HCT116 (cell line): ENCODE data around the gene APOL6. TPM values are rescaled to one million over a fixed set of nuclear protein-coding genes. Genes with fewer than 3 reads are reported as not detected.
A peak's percentile ranks its signal among the peaks of the same experiment; 100 is the strongest.

Source experiments
- ATAC-seq: fragments of 200-7000 bp; cut with Tn5 transposase; 2 replicates; pipeline ENCODE4 v1.9.1; 2020; ENCODE audit warnings: mild to moderate bottlenecking, moderate library complexity
- BruUV-seq: library from RNA; stranded (reverse); fragments of 400-500 nt; replicated peaks from 2 replicates; lab custom pipeline; 2021; lab: Mats Ljungman, UMichigan
- CTCF ChIA-PET: fragments of 300-600 bp; sonication (Branson Sonifier 250); formaldehyde crosslinking; loops from one replicate; lab custom pipeline; 2021; ENCODE audit warnings: antibody characterized with exemption; lab: Charles Lee
- POLR2A ChIA-PET: fragments of 300-600, 350-600 bp; sonication (Branson Sonifier 250); formaldehyde crosslinking; loops from one replicate; lab custom pipeline; 2021; ENCODE audit warnings: antibody characterized with exemption; lab: Charles Lee
- RAD21 ChIA-PET, 2 experiments: fragments of 300-600 bp; sonication (Branson Sonifier 250); formaldehyde crosslinking; loops; one replicate each; lab custom pipeline; 2023; ENCODE audit warnings: low total read pairs in 2 of 2; ENCODE audit not compliant: uncharacterized antibody in 2 of 2, unreplicated experiment in 2 of 2, low non-redundant PET in 1 of 2; lab: Charles Lee
- DNase-seq: peaks from one replicate; pipeline ENCODE4 v3.0.0-alpha.2; 2010; ENCODE audit warnings: low read depth, low spot score
- H2AFZ ChIP-seq: fragments of 200-600 bp; shearing (Covaris generic), sonication (generic); 2 replicates; pipeline ENCODE4 v1.6.1; 2017; ENCODE audit warnings: low read depth, mixed run types, mixed read lengths, antibody characterized with exemption, low read length; ENCODE audit not compliant: poor library complexity, severe bottlenecking
- H3K27ac ChIP-seq: 2 replicates; pipeline ENCODE4 v1.5.1; 2012; ENCODE audit warnings: low read depth, low read length
- H3K27me3 ChIP-seq: fragments of 200-600 bp; sonication (generic); 2 replicates; pipeline ENCODE4 v1.6.1; 2016; ENCODE audit warnings: mixed run types, low read length, mixed read lengths; ENCODE audit not compliant: insufficient read depth
- H3K36me3 ChIP-seq, 2 experiments: fragments of 200-500 bp in 1 of 2; fragments of 200-600 bp in 1 of 2; sonication (Bioruptor generic) in 1 of 2; sonication (generic) in 1 of 2; 2 replicates each; pipeline versions ENCODE4 v1.5.1 to v1.6.1; 2014 to 2016; ENCODE audit warnings: low read length in 2 of 2, inconsistent platforms in 1 of 2, mixed read lengths in 1 of 2, mixed run types in 1 of 2; ENCODE audit not compliant: insufficient read depth in 2 of 2, control insufficient read depth in 1 of 2
- H3K4me1 ChIP-seq, 2 experiments: fragments of 200-600 bp in 1 of 2; sonication (generic) in 1 of 2; 2 replicates each; pipeline versions ENCODE4 v1.5.1 to v1.6.1; 2012 to 2017; ENCODE audit warnings: low read length in 2 of 2, inconsistent platforms in 1 of 2, mild to moderate bottlenecking in 1 of 2, mixed read lengths in 1 of 2, mixed run types in 1 of 2, moderate library complexity in 1 of 2; ENCODE audit not compliant: insufficient read depth in 2 of 2, control insufficient read depth in 1 of 2
- H3K4me2 ChIP-seq: fragments of 200-600 bp; sonication (generic); 2 replicates; pipeline ENCODE4 v1.6.1; 2017; ENCODE audit warnings: mixed run types, low read length, mixed read lengths
- H3K4me3 ChIP-seq, 2 experiments: fragments of 200-600 bp in 1 of 2; sonication (generic) in 1 of 2; replicated peaks in 1 of 2; 2 replicates each; pipeline ENCODE4 v1.5.1; 2011 to 2016; ENCODE audit warnings: low read length in 2 of 2, control low read depth in 1 of 2, low read depth in 1 of 2, mild to moderate bottlenecking in 1 of 2, mixed read lengths in 1 of 2, mixed run types in 1 of 2
- H3K79me2 ChIP-seq: fragments of 200-600 bp; sonication (generic); 2 replicates; pipeline ENCODE4 v1.6.1; 2017; ENCODE audit warnings: mild to moderate bottlenecking, mixed run types, low read length, moderate library complexity, mixed read lengths; ENCODE audit not compliant: insufficient read depth
- H3K9ac ChIP-seq: fragments of 200-600 bp; sonication (generic); 2 replicates; pipeline ENCODE4 v1.6.1; 2016; ENCODE audit warnings: low read length, mixed read lengths
- H3K9me2 ChIP-seq: fragments of 200-600 bp; sonication (generic), shearing (Covaris generic); 2 replicates; pipeline ENCODE4 v1.6.1; 2017; ENCODE audit warnings: mixed run types, mild to moderate bottlenecking, moderate library complexity; ENCODE audit not compliant: insufficient read depth
- H3K9me3 ChIP-seq, 2 experiments: fragments of 200-500 bp in 1 of 2; fragments of 200-600 bp in 1 of 2; sonication (Bioruptor generic) in 1 of 2; sonication (generic) in 1 of 2; 2 replicates each; pipeline ENCODE4 v1.6.1; 2014 to 2017; ENCODE audit warnings: low read length in 2 of 2, mixed read lengths in 2 of 2, inconsistent platforms in 1 of 2, low read depth in 1 of 2, mild to moderate bottlenecking in 1 of 2, mixed run types in 1 of 2, moderate library complexity in 1 of 2; ENCODE audit not compliant: control insufficient read depth in 1 of 2, insufficient read depth in 1 of 2
- H4K20me1 ChIP-seq: fragments of 200-600 bp; sonication (generic), shearing (Covaris generic); 2 replicates; pipeline ENCODE4 v1.6.1; 2017; ENCODE audit warnings: mixed run types, mild to moderate bottlenecking, moderate library complexity; ENCODE audit not compliant: insufficient read depth
- CBX3 ChIP-seq: IDR thresholded peaks from 2 replicates; pipeline ENCODE4 v1.6.1; 2012; ENCODE audit warnings: low read depth
- CEBPB ChIP-seq: IDR thresholded peaks from 2 replicates; pipeline ENCODE4 v1.6.1; 2012; ENCODE audit warnings: low read depth
- CTCF ChIP-seq, 3 experiments: fragments of 200-600 bp in 1 of 3; sonication (generic) in 1 of 3; IDR thresholded peaks in 2 of 3; conservative IDR thresholded peaks in 1 of 3; 2 replicates each; pipeline ENCODE4 v1.5.1; 2012 to 2017; ENCODE audit warnings: low read depth in 2 of 3, low read length in 2 of 3, antibody characterized with exemption in 1 of 3, borderline replicate concordance in 1 of 3, control low read depth in 1 of 3, mild to moderate bottlenecking in 1 of 3, mixed read lengths in 1 of 3, mixed run types in 1 of 3, moderate library complexity in 1 of 3; ENCODE audit not compliant: insufficient read depth in 1 of 3
- EGR1 ChIP-seq: IDR thresholded peaks from 2 replicates; pipeline ENCODE4 v1.6.1; 2012; ENCODE audit warnings: low read depth
- ELF1 ChIP-seq: IDR thresholded peaks from 2 replicates; pipeline ENCODE4 v1.6.1; 2012; ENCODE audit warnings: low read depth, borderline replicate concordance
- EZH2 ChIP-seq: fragments of 200-600 bp; sonication (generic); IDR thresholded peaks from 2 replicates; pipeline ENCODE4 v1.6.1; 2017; ENCODE audit warnings: antibody characterized with exemption, mixed run types
- FOSL1 ChIP-seq: IDR thresholded peaks from 2 replicates; pipeline ENCODE4 v1.6.1; 2012; ENCODE audit warnings: low read depth
- JUND ChIP-seq: IDR thresholded peaks from 2 replicates; pipeline ENCODE4 v1.6.1; 2012
- MAX ChIP-seq: IDR thresholded peaks from 2 replicates; pipeline ENCODE4 v1.6.1; 2012
- RAD21 ChIP-seq: IDR thresholded peaks from 2 replicates; pipeline ENCODE4 v1.6.1; 2012; ENCODE audit warnings: low read depth, mild to moderate bottlenecking
- YY1 ChIP-seq: IDR thresholded peaks from 2 replicates; pipeline ENCODE4 v1.6.1; 2011; ENCODE audit warnings: low read length, low read depth, moderate library complexity, mild to moderate bottlenecking; ENCODE audit not compliant: insufficient replicate concordance; ENCODE audit errors: extremely low read depth
- ZFX ChIP-seq: fragments of 450-650 bp; IDR thresholded peaks from 2 replicates; pipeline ENCODE4 v1.6.1; 2017
- ZNF274 ChIP-seq: fragments of 200-500 bp; sonication (Bioruptor generic); IDR thresholded peaks from 2 replicates; pipeline ENCODE4 v1.6.1; 2014; ENCODE audit warnings: mild to moderate bottlenecking, low read depth, low read length, inconsistent platforms
- intact Hi-C: fragments of 100-400 bp; cut with micrococcal nuclease; formaldehyde crosslinking; loops from 2 replicates; pipeline ENCODE4 v1.10.0; 2022
- total RNA-seq: library from RNA; stranded (reverse); gene quantifications from one replicate; pipeline ENCODE4 v1.2.1, GENCODE V29; 2021; ENCODE audit not compliant: unreplicated experiment
- TF ChIP-seq, protein P1 (sequence below): IDR thresholded peaks from 2 replicates; pipeline ENCODE4 v1.6.1; 2012

APOL6 gene
- total RNA-seq, 1 experiment from 2014 or later, result 0.84 TPM

DNA sequence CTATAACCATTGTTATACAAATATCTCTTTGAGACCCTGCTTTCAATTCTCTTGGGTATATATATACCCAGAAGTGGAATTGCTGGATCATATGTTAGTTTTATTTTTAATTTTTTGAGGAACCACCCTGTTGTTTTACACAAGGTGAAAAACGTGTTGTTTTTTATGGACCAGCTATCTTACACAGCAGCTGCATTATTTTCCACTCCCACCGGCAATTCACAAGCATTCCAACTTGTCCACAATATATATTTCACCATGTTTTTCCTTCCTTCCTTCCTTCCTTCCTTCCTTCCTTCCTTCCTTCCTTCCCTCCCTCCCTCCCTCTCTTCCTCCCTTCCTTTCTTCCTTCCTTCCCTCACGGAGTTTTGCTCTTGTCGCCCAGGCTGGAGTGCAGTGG is 63.1 kb downstream of the APOL6 start:
- H3K4me3 ChIP-seq, result no peak overlapping the region
- H3K27me3 ChIP-seq, result no peaks in the 10 kb centered on the region
- DNase-seq (no peak), ATAC-seq (no peak)
- H3K79me2 ChIP-seq, result no peaks in the 10 kb centered on the region
- intact Hi-C loops, result no loop called here
- H3K9me3 ChIP-seq, result no peaks in the 10 kb centered on the region; a peak in 2 of 4 replicates
- CTCF ChIA-PET, result no interaction called here
- BruUV-seq, result no TSS peak
- RAD21 ChIA-PET, result no interaction called here
- H4K20me1 ChIP-seq, result no peaks in the 10 kb centered on the region
- no peaks in the 10 kb centered on the region for H3K36me3 ChIP-seq
- no peak overlapping the region for H2AFZ ChIP-seq
- H3K9me2 ChIP-seq, result no peaks in the 10 kb centered on the region
- no peak overlapping the region for H3K4me2 ChIP-seq
- TF ChIP-seq EGR1 (no peak), MAX (no peak), CBX3 (no peak), YY1 (no peak), RAD21 (no peak)
- H3K9ac ChIP-seq, result no peak overlapping the region
- H3K4me1 ChIP-seq, result no peaks in the 10 kb centered on the region
- POLR2A ChIA-PET, result no interaction called here
- no peak overlapping the region for H3K27ac ChIP-seq

GRCh38 chr22:35712672-35713071 is 64.4 kb downstream of the APOL6 start:
- ChIA-PET CTCF (no interaction called here), RAD21 (no interaction called here), POLR2A (no interaction called here)
- no peaks in the 10 kb centered on the region; a peak in 2 of 4 replicates for H3K9me3 ChIP-seq
- intact Hi-C loops, result no loop called here
- H3K27ac ChIP-seq, result no peak overlapping the region
- no peaks in the 10 kb centered on the region for H3K4me1 ChIP-seq
- no peak overlapping the region for H3K4me2 ChIP-seq
- H3K9ac ChIP-seq, result no peak overlapping the region
- TF ChIP-seq YY1 (peak; percentile 72), RAD21 (peak; percentile 29; the same call in 1 of the 2 replicates), CEBPB (no peak), CBX3 (0 out of 2 replicates have a peak, but pooled peaks have one; percentile 40), MAX (no peak), CTCF (IDR thresholded peaks at IDR 0.05 in 2 of 3, conservative IDR thresholded peaks at IDR 0.05 in 1 of 3; ENCODE audit: borderline replicate concordance in 1 of 3, insufficient read depth in 1 of 3, low read depth in 2 of 3, low read length in 2 of 3) (peak; percentile 10 to 23 (median 19); a peak in 2 of 6 replicates), ELF1 (no peak), ZNF274 (no peak), JUND (no peak), EZH2 (no peak), ZFX (no peak), FOSL1 (no peak)
- TF ChIP-seq, protein P1, sequence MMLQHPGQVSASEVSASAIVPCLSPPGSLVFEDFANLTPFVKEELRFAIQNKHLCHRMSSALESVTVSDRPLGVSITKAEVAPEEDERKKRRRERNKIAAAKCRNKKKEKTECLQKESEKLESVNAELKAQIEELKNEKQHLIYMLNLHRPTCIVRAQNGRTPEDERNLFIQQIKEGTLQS, result no peak
- H3K27me3 ChIP-seq, result no peaks in the 10 kb centered on the region
- no peaks in the 10 kb centered on the region for H3K9me2 ChIP-seq
- BruUV-seq, result no TSS peak
- no peak overlapping the region for H3K4me3 ChIP-seq
- no peak overlapping the region for H2AFZ ChIP-seq
- DNase-seq (no peak), ATAC-seq (no peak)
- no peaks in the 10 kb centered on the region for H4K20me1 ChIP-seq
- H3K36me3 ChIP-seq, result no peaks in the 10 kb centered on the region
- H3K79me2 ChIP-seq, result no peaks in the 10 kb centered on the region
